ENCODE measurements around the gene MAP6D1. TPM values are rescaled to one million over a fixed set of nuclear protein-coding genes. Genes with fewer than 3 reads are reported as not detected.
A peak's percentile ranks its signal among the peaks of the same experiment; 100 is the strongest.

Gene MAP6D1
- total RNA-seq, 1 experiment from 2014 or later: 7.1 TPM

- DNase-seq: no peak
- H3K23me2 ChIP-seq (ENCODE audit: insufficient read length, low read depth, low read length, poor library complexity, severe bottlenecking): no peaks in the 10 kb centered on the region
- no peaks in the 10 kb centered on the region for H3K4me1 ChIP-seq (ENCODE audit: insufficient read depth, low read length)
- H3K18ac ChIP-seq (ENCODE audit: insufficient read length, low read depth, low read length): no peak overlapping the region
- H2BK20ac ChIP-seq (ENCODE audit: low read depth, low read length, poor library complexity, severe bottlenecking): no peak overlapping the region
- no peaks in the 10 kb centered on the region for H3K9me3 ChIP-seq (ENCODE audit: control insufficient read depth, low read depth, low read length)
- H3K27me3 ChIP-seq (ENCODE audit: insufficient read depth, low read length): no peaks in the 10 kb centered on the region
- Mint-ChIP-seq H3K4me1 (no peaks in the 10 kb centered on the region), H3K9me3 (no peaks in the 10 kb centered on the region), H3K36me3 (ENCODE audit: insufficient read depth in 1 of 3, low read depth in 3 of 3) (peaks cover 19 to 60% (median 46%) of the 10 kb centered on the region in 3 experiments; a peak in 6 of 7 replicates), H3K27ac (peak overlapping the region in 1 of 3 experiments; percentile 82; a peak in 2 of 7 replicates), H3K4me3 (no peak overlapping the region), H3K27me3 (ENCODE audit: low read depth) (no peaks in the 10 kb centered on the region)
- H2BK120ac ChIP-seq (ENCODE audit: low read depth, low read length, poor library complexity, severe bottlenecking): no peak overlapping the region
- H3K4me2 ChIP-seq (ENCODE audit: insufficient read depth, insufficient read length, low read length): no peak overlapping the region
- no peak overlapping the region for H3K4ac ChIP-seq (ENCODE audit: low read depth, low read length)
- H2AFZ ChIP-seq (ENCODE audit: low read length): no peak overlapping the region
- H3K56ac ChIP-seq (ENCODE audit: insufficient read length, low read depth, low read length): no peak overlapping the region
- H4K91ac ChIP-seq (ENCODE audit: insufficient read length, low read depth, low read length): no peak overlapping the region
- no peaks in the 10 kb centered on the region for H3K79me1 ChIP-seq (ENCODE audit: insufficient read depth, low read depth, low read length, poor library complexity, severe bottlenecking)
- H4K20me1 ChIP-seq (ENCODE audit: control insufficient read depth, insufficient read depth, insufficient read length): no peaks in the 10 kb centered on the region
- H3K27ac ChIP-seq (ENCODE audit: insufficient read length, low read depth, low read length): no peak overlapping the region
- H4K5ac ChIP-seq (ENCODE audit: insufficient read length, low read depth, low read length): no peak overlapping the region
- H3T11ph ChIP-seq (ENCODE audit: low read length): no peak overlapping the region
- H2AK5ac ChIP-seq (ENCODE audit: insufficient read length, low read length): no peak overlapping the region
- no peak overlapping the region for H3K14ac ChIP-seq (ENCODE audit: insufficient read depth, low read length)
- no peaks in the 10 kb centered on the region for H3K79me2 ChIP-seq (ENCODE audit: insufficient read depth, low read length)
- H4K8ac ChIP-seq (replicated peaks; ENCODE audit: insufficient read length, low read depth, low read length): no peak overlapping the region
- H2BK5ac ChIP-seq (ENCODE audit: insufficient read length, low read length): no peak overlapping the region
- no peak for TF ChIP-seq CTCF (conservative IDR thresholded peaks at IDR 0.05)
- H2BK12ac ChIP-seq (ENCODE audit: insufficient read length, low read depth, low read length): no peak overlapping the region
- no peak overlapping the region for H3K9ac ChIP-seq (ENCODE audit: extremely low read depth, insufficient read length, low read length)
- H3K23ac ChIP-seq (ENCODE audit: insufficient read length, low read depth, low read length): no peak overlapping the region
- no peak overlapping the region for H2BK15ac ChIP-seq (ENCODE audit: low read depth, low read length)
These were observed 59.3 kb downstream of the MAP6D1 start for GRCh38 chr3:183766107-183766506.

Other genes starting within 250 kb of the MAP6D1 start
- 17.2 and 17.7 TPM in 2 replicates for gene KLHL24, start 190.0 kb downstream of the MAP6D1 start, total RNA-seq (2021)
- 37.7 and 40.3 TPM in 2 replicates for gene YEATS2, start 127.8 kb downstream of the MAP6D1 start, total RNA-seq (2021)
- gene PARL, start 59.3 kb upstream of the MAP6D1 start, total RNA-seq (2021): 94.5 and 95.5 TPM in 2 replicates
- 32.5 and 37.6 TPM in 2 replicates for gene ABCC5, start 192.3 kb upstream of the MAP6D1 start, total RNA-seq (2021)
- gene HTR3D, start 206.2 kb upstream of the MAP6D1 start, total RNA-seq (2021): not detected in 2 replicates
- not detected in 2 replicates for gene HTR3C, start 227.5 kb upstream of the MAP6D1 start, total RNA-seq (2021)

All from H9 (cell line).